ENCODE data around the gene STRIP1.

DNA sequence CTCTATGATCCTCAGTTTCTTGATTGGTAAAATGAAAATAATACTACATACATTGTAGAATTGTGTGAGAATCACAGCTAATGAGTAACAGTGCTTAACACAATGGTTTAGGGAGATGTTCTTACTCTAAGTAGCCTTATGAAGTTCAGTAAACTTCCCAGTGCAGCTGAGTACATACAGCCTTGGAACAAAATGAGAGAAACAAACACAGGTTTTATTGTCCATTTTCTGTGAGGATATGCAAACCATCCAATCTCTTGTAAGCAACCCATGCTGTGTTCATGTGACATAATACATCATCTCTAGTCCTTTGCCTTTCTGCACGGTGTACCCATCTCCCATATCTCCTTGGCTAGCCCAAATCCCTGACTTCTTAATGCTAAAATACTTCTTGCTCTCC lies 14.7 kb upstream of the STRIP1 start:
- TF ChIP-seq, protein P1, sequence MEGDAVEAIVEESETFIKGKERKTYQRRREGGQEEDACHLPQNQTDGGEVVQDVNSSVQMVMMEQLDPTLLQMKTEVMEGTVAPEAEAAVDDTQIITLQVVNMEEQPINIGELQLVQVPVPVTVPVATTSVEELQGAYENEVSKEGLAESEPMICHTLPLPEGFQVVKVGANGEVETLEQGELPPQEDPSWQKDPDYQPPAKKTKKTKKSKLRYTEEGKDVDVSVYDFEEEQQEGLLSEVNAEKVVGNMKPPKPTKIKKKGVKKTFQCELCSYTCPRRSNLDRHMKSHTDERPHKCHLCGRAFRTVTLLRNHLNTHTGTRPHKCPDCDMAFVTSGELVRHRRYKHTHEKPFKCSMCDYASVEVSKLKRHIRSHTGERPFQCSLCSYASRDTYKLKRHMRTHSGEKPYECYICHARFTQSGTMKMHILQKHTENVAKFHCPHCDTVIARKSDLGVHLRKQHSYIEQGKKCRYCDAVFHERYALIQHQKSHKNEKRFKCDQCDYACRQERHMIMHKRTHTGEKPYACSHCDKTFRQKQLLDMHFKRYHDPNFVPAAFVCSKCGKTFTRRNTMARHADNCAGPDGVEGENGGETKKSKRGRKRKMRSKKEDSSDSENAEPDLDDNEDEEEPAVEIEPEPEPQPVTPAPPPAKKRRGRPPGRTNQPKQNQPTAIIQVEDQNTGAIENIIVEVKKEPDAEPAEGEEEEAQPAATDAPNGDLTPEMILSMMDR (IDR thresholded peaks at IDR 0.05), result no peak
- no peak for TF ChIP-seq SMC3 (IDR thresholded peaks at IDR 0.05; ENCODE audit: low read depth, low read length)
- no peak for TF ChIP-seq RAD21 (IDR thresholded peaks at IDR 0.05; ENCODE audit: low read length)
- TF ChIP-seq GABPA (IDR thresholded peaks at IDR 0.05; ENCODE audit: low read depth), result no peak
- TF ChIP-seq SIN3A (IDR thresholded peaks at IDR 0.05; ENCODE audit: borderline replicate concordance, low read depth, low read length), result no peak
- no peak for TF ChIP-seq ELF1 (IDR thresholded peaks at IDR 0.05)
- TF ChIP-seq POLR2AphosphoS5 (IDR thresholded peaks at IDR 0.05; ENCODE audit: low read depth, low read length), result no peak
- no peak for TF ChIP-seq TAF1 (IDR thresholded peaks at IDR 0.05; ENCODE audit: borderline replicate concordance, low read depth, low read length)
- TF ChIP-seq MXI1 (IDR thresholded peaks at IDR 0.05; ENCODE audit: low read depth, low read length), result no peak
- no peak for TF ChIP-seq EZH2phosphoT487 (IDR thresholded peaks at IDR 0.05; ENCODE audit: borderline replicate concordance, low read depth)
- TF ChIP-seq PBX3 (IDR thresholded peaks at IDR 0.05), result no peak
